Upper lobe of left lung (tissue), 6 donors: Measurements from ENCODE around the gene MPO. TPM values are rescaled to one million over a fixed set of nuclear protein-coding genes. Genes with fewer than 3 reads are reported as not detected.
A peak's percentile ranks its signal among the peaks of the same experiment; 100 is the strongest.

Source experiments
- ATAC-seq, 2 donors: fragments of 200-7000 bp; cut with Tn5 transposase; one replicate each; pipeline ENCODE4 v1.9.1; 2022; ENCODE audit warnings: mild to moderate bottlenecking in 2 of 2, moderate library complexity in 2 of 2; ENCODE audit not compliant: low FRiP score in 2 of 2
- DNase-seq, 2 donors: peaks; one replicate each; pipeline ENCODE4 v3.0.0-alpha.2; 2019 to 2020
- H3K27ac ChIP-seq, 4 donors: fragments of 200-600 bp; sonication (generic); one replicate each; pipeline ENCODE4 v1.5.1; 2016 to 2019
- H3K27me3 ChIP-seq, 4 donors: fragments of 200-600 bp; sonication (generic); one replicate each; pipeline ENCODE4 v1.5.1; 2017 to 2019
- H3K36me3 ChIP-seq, 4 donors: fragments of 200-600 bp; sonication (generic); one replicate each; pipeline ENCODE4 v1.5.1; 2016 to 2019
- H3K4me1 ChIP-seq, 4 donors: fragments of 200-600 bp; sonication (generic); one replicate each; pipeline ENCODE4 v1.5.1; 2018 to 2019
- H3K4me3 ChIP-seq, 4 donors: fragments of 200-600 bp; sonication (generic); one replicate each; pipeline ENCODE4 v1.5.1; 2017 to 2019; ENCODE audit warnings: mild to moderate bottlenecking in 2 of 4, moderate library complexity in 1 of 4
- H3K9me3 ChIP-seq, 4 donors: fragments of 200-600 bp; sonication (generic); one replicate each; pipeline ENCODE4 v1.5.1; 2018 to 2019
- EP300 ChIP-seq, 4 donors: sonication (generic); formaldehyde crosslinking; IDR thresholded peaks; one replicate each; pipeline ENCODE4 v1.5.1; 2017; ENCODE audit warnings: antibody characterized with exemption in 4 of 4, control low read depth in 2 of 4
- POLR2A ChIP-seq, 4 donors: fragments of 450-650 bp; IDR thresholded peaks; one replicate each; pipeline ENCODE4 v1.5.1; 2016 to 2017; ENCODE audit warnings: antibody characterized with exemption in 4 of 4, mild to moderate bottlenecking in 2 of 4
- POLR2AphosphoS5 ChIP-seq, 2 donors: sonication (generic); formaldehyde crosslinking; IDR thresholded peaks; one replicate each; pipeline ENCODE4 v1.5.1; 2017; ENCODE audit warnings: antibody characterized with exemption in 2 of 2
- WGBS, 2 donors: methylation state at CpG; one replicate each; pipeline ENCODE4 v1.1.5; 2017 to 2018; 5-methylcytosine and 5-hydroxymethylcytosine counted together
- total RNA-seq, 6 donors: library from RNA; depleted of rRNA in 4 of 6; stranded (reverse); fragments of >200 nt in 4 of 6; gene quantifications; one replicate each; pipeline versions ENCODE4 v1.1.0 to v1.2.1, GENCODE V29; 2016 to 2021
- TF ChIP-seq, protein P1 (sequence below), 6 experiments: fragments of 450-650 bp in 4 of 6; fragments of 200-600 bp in 2 of 6; sonication (generic) in 2 of 6; IDR thresholded peaks; one replicate each; pipeline ENCODE4 v1.5.1; 2016 to 2019; ENCODE audit warnings: antibody characterized with exemption in 6 of 6
- donor health status: DM: no; HTN: no; CAD: no; lungs with moderate emphysema.
- donor health status: DM: no; HTN: yes; CAD: no; lungs with severe emphysema.

Gene MPO
- total RNA-seq, 6 donors from 2014 or later: 0.71 to 4.6 (median 1.0) TPM

GRCh38 chr17:58281511-58282011 is 826 bp upstream of the MPO start:
- no peak for TF ChIP-seq EP300 (IDR thresholded peaks at IDR 0.05)
- no peak for TF ChIP-seq POLR2AphosphoS5 (IDR thresholded peaks at IDR 0.05)
- TF ChIP-seq, protein P1, sequence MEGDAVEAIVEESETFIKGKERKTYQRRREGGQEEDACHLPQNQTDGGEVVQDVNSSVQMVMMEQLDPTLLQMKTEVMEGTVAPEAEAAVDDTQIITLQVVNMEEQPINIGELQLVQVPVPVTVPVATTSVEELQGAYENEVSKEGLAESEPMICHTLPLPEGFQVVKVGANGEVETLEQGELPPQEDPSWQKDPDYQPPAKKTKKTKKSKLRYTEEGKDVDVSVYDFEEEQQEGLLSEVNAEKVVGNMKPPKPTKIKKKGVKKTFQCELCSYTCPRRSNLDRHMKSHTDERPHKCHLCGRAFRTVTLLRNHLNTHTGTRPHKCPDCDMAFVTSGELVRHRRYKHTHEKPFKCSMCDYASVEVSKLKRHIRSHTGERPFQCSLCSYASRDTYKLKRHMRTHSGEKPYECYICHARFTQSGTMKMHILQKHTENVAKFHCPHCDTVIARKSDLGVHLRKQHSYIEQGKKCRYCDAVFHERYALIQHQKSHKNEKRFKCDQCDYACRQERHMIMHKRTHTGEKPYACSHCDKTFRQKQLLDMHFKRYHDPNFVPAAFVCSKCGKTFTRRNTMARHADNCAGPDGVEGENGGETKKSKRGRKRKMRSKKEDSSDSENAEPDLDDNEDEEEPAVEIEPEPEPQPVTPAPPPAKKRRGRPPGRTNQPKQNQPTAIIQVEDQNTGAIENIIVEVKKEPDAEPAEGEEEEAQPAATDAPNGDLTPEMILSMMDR (IDR thresholded peaks at IDR 0.05): no peak
- TF ChIP-seq POLR2A (IDR thresholded peaks at IDR 0.05): no peak
- DNase-seq (no peak), ATAC-seq (no peak)
- no peak overlapping the region for H3K4me3 ChIP-seq
- H3K4me1 ChIP-seq: peaks cover 3 to 21% (median 11%) of the 10 kb centered on the region in 4 donors
- WGBS, 2 donors: 43 to 54% methylated on average over 2 of the region's 2 CpGs
- H3K36me3 ChIP-seq: no peaks in the 10 kb centered on the region
- no peaks in the 10 kb centered on the region for H3K9me3 ChIP-seq
- H3K27me3 ChIP-seq: peaks cover 0 to 5% (median 0%) of the 10 kb centered on the region in 4 donors
- H3K27ac ChIP-seq: no peak overlapping the region

- H3K9me3 ChIP-seq: no peaks in the 10 kb centered on the region
- no peak overlapping the region for H3K27ac ChIP-seq
- peaks cover 3 to 21% (median 11%) of the 10 kb centered on the region in 4 donors for H3K4me1 ChIP-seq
- H3K4me3 ChIP-seq: peak overlapping the region in 1 of 4 donors; percentile 36
- H3K27me3 ChIP-seq: peaks cover 0 to 5% (median 0%) of the 10 kb centered on the region in 4 donors
- DNase-seq (peak; percentile 35 to 78), ATAC-seq (no peak)
- 57 to 58% methylated on average over 12 to 15 of the region's 16 CpGs for WGBS, 2 donors
- TF ChIP-seq POLR2A (IDR thresholded peaks at IDR 0.05): no peak
- no peak for TF ChIP-seq POLR2AphosphoS5 (IDR thresholded peaks at IDR 0.05)
- TF ChIP-seq EP300 (IDR thresholded peaks at IDR 0.05): no peak
- TF ChIP-seq, protein P1 (IDR thresholded peaks at IDR 0.05): no peak
- no peaks in the 10 kb centered on the region for H3K36me3 ChIP-seq
Observed at GRCh38 chr17:58279736-58280479, 827 bp downstream of the MPO start.

- H3K9me3 ChIP-seq: no peaks in the 10 kb centered on the region
- H3K4me1 ChIP-seq: peaks cover 3 to 21% (median 11%) of the 10 kb centered on the region in 4 donors
- ATAC-seq (peak; percentile 50 to 86), DNase-seq (peak; percentile 60 to 88)
- H3K4me3 ChIP-seq: peak overlapping the region in 3 of 4 donors; percentile 19 to 36 (median 28)
- peak overlapping the region in 2 of 4 donors; percentile 1 to 21 for H3K27ac ChIP-seq
- WGBS, 2 donors: 18% methylated on average over 55 of the region's 60 CpGs; no CpG with 5 or more reads in 1 of the 2 donors
- peak in 1 of 4 donors; percentile 23 for TF ChIP-seq POLR2A (IDR thresholded peaks at IDR 0.05)
- no peak for TF ChIP-seq POLR2AphosphoS5 (IDR thresholded peaks at IDR 0.05)
- TF ChIP-seq, protein P1 (IDR thresholded peaks at IDR 0.05): no peak
- no peak for TF ChIP-seq EP300 (IDR thresholded peaks at IDR 0.05)
- no peaks in the 10 kb centered on the region for H3K36me3 ChIP-seq
- H3K27me3 ChIP-seq: peaks cover 0 to 5% (median 0%) of the 10 kb centered on the region in 4 donors
Observed at GRCh38 chr17:58279016-58279711, 1.6 kb downstream of the MPO start.

DNA sequence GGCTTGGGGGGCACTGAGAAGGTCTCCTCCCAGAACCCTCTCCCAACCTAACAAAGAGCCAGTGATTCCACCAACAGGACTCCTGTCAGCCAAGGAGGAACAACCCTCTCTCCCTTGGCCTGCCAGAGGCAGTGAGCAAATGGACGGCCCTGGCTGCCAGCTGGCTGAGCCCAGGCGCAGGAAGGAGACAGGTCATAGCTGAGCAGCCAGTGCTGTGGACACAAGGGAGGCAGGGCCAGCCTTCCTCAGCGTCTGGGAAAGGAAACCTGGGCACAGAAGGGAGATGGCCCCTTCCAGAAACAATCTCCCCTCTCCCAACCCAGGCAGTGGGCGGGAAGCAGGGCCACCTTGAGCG is 2.1 kb downstream of the MPO start:
- ATAC-seq (peak; percentile 60 to 76), DNase-seq (no peak)
- peak in 1 of 2 donors; percentile 41 for TF ChIP-seq POLR2AphosphoS5 (IDR thresholded peaks at IDR 0.05)
- TF ChIP-seq EP300 (IDR thresholded peaks at IDR 0.05): no peak
- Histone ChIP-seq H3K27ac (peak overlapping the region in 3 of 4 donors; percentile 1 to 53 (median 21)), H3K9me3 (no peaks in the 10 kb centered on the region), H3K36me3 (no peaks in the 10 kb centered on the region), H3K4me3 (peak overlapping the region in 3 of 4 donors; percentile 19 to 36 (median 28)), H3K27me3 (peaks cover 0 to 5% (median 0%) of the 10 kb centered on the region in 4 donors), H3K4me1 (peaks cover 3 to 21% (median 11%) of the 10 kb centered on the region in 4 donors)
- 0 to 18% methylated on average over 1 to 5 of the region's 5 CpGs for WGBS, 2 donors
